ENCODE data around the gene UNC5A. TPM values are rescaled to one million over a fixed set of nuclear protein-coding genes. Genes with fewer than 3 reads are reported as not detected.

The UNC5A gene
- total RNA-seq, 1 donor from 2014 or later: 0.05 TPM

- intact Hi-C loops (cut with DNase I): no loop called here
- ATAC-seq (ENCODE audit: poor library complexity) (no peak), DNase-seq (no peak)
These were observed 12.8 kb upstream of the UNC5A start for GRCh38 chr5:176797456-176798050.

DNA sequence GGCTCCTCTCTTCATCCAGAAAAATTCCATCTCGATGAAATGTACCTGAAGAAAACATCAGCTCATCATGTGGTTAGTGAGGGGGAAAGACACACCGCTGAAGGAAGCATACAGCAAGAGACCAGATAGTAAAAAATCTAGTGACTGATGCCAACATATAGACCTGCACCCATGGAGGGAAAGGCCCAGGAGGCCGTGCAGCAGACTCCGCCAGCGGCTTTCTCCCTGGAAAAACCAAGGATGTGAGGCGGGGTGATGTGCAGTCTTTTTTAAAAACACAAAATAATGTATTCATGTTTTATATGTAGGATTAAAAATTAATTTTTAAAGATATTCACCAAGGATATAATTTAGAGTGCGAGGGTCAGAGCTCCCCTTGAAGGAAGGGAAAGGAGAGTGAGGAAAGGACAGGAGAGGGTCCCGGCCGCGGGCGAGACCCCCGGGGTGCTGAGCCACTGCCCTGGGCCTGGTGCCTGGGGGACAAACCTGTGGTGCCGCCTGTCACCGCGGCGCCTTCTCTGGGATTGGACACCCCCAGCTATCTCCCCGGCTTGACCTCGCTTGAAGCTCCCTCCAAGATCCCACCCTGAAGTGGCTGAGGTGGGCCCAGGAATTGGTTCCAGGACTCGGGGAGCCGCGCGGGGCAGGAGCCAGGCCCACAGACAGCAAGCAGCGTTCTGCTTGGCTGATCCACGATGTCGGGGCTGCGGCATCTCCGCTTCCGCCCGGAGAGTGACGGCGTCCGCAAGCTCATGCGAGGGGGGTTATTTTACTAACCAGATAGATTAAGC, 12.1 kb upstream of the UNC5A start:
- intact Hi-C loops (cut with DNase I): no loop called here
- ATAC-seq (ENCODE audit: poor library complexity): no peak
- DNase-seq: no peak

DNA sequence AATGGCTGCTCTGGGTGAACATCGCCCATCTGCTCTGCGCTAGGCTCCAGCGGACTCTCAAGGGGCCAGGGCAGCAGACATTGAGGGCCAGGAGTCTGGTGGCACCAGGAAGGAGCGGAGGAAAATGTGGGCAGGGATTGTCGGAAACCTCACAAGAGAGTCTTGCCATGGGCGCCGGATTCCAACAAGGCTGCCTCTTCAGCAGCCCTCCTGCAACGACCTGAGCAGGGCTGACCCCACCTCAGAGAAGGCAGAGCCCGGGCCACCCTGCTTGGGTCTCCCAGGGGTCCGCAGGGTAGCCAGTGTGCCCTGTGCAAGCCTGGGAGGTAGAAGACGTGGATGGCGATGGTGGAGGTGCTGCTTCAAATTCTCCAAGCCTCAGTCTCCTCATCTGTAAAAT, 11.4 kb upstream of the UNC5A start:
- ATAC-seq (ENCODE audit: poor library complexity) (no peak), DNase-seq (no peak)
- intact Hi-C loops (cut with DNase I): no loop called here

DNA sequence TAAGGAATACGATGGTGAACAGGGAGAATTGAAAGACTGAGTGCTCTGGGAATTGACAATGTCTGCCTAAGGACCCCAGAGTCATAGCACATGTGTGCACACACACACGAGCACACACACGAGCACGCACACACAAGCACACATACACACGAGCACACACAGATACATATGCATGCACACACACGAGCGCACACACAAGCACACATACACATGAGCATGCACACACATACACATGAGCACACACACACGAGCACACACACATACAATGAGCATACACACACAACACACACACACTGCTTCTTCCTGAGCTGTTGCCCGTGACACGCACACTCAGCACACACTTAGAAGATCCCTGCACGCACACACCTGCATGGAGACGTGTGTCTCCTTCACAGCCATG, 10.9 kb upstream of the UNC5A start:
- ATAC-seq (ENCODE audit: poor library complexity): no peak
- intact Hi-C loops (cut with DNase I): no loop called here
- no peak for DNase-seq

DNA sequence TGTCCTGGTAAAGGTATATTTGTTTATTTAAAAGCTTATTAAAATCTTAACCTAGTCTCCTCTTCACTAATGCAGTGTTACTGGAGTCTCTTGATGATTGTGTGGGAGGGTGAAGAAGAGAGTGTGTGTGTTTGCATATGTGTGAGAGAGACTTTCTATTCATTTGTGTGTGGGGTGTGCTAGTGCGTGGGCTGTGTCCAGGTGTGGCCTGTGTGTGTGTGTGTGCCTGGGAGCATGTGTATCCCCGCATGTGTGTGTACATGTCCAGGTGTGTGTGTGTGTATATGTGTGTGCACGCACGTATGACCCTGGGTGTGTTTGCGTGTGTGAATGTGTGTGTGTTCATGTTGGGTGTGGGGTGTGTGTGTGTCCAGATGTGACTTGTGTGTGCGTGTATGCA, 10.3 kb upstream of the UNC5A start:
- ATAC-seq (ENCODE audit: poor library complexity) (no peak), DNase-seq (no peak)
- intact Hi-C loops (cut with DNase I): no loop called here

- no peak for DNase-seq
- intact Hi-C loops (cut with DNase I): no loop called here
- no peak for ATAC-seq (ENCODE audit: poor library complexity)
These were observed 8.1 kb upstream of the UNC5A start for GRCh38 chr5:176802116-176802784.

GRCh38 chr5:176803068-176803942, 7.1 kb upstream of the UNC5A start:
- intact Hi-C loops (cut with DNase I): no loop called here
- DNase-seq (no peak), ATAC-seq (ENCODE audit: poor library complexity) (no peak)

DNA sequence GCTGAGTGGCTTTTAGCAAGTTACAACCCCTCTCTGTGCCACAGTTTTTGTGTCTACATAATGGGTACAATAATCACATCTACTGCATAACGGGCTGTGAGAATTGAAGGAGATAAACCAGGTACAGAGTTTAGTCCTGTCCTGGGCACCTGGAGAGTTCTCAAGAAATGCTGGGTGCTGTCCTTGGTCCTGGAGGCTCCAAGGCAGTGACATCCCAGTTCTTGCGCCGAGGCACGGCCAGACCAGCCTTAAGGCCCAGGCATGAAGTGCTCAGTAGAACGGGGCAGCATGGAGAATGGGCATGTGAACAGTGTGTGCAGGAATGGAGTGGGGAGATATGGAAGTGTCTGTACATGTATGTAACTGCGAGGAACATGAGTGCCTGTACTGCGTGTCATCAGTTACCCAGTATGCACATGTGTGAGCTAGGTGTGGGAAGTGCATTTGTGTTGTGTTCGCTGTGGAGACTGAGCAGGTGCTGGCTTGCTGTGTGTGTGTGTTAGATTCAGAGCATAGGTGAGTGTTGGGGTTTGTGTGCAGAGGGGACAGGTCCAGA, 6.3 kb upstream of the UNC5A start:
- DNase-seq (no peak), ATAC-seq (ENCODE audit: poor library complexity) (no peak)
- intact Hi-C loops (cut with DNase I): no loop called here

- DNase-seq (no peak), ATAC-seq (ENCODE audit: poor library complexity) (no peak)
- intact Hi-C loops (cut with DNase I): no loop called here
These were observed 4.2 kb upstream of the UNC5A start for GRCh38 chr5:176806137-176806536.

DNA sequence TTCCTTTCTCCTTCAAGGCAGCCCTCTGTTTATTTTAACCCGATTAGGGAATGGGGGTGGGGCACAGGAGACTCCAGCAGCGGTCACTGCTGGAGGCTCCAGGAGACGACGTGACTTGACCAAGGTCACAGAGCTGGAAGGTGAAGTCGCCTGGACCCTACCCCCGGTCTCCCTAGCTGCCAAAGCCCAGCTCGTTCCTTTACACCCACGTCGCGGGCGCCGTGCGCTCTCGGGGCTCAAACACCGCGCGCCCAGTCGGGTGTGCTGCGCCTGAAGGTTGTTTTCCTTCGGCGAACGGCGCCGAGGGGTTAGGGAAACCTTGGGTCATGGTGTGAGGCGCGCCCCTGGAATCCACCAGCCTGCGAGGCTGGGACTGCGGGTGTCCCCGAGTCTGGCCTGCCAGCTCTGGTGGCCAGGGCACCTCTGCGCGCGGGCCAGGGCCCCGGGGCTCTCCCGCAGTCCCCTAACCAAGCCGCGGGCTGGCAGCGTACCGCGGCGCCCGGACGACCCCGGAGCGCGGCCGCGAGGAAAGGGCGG, 747 bp upstream of the UNC5A start:
- ATAC-seq (ENCODE audit: poor library complexity): no peak
- intact Hi-C loops (cut with DNase I): loop anchor here (10.0 kb wide), 1 partner anchor 145 kb away; no protein-coding TSS in a partner anchor
- DNase-seq: no peak

DNA sequence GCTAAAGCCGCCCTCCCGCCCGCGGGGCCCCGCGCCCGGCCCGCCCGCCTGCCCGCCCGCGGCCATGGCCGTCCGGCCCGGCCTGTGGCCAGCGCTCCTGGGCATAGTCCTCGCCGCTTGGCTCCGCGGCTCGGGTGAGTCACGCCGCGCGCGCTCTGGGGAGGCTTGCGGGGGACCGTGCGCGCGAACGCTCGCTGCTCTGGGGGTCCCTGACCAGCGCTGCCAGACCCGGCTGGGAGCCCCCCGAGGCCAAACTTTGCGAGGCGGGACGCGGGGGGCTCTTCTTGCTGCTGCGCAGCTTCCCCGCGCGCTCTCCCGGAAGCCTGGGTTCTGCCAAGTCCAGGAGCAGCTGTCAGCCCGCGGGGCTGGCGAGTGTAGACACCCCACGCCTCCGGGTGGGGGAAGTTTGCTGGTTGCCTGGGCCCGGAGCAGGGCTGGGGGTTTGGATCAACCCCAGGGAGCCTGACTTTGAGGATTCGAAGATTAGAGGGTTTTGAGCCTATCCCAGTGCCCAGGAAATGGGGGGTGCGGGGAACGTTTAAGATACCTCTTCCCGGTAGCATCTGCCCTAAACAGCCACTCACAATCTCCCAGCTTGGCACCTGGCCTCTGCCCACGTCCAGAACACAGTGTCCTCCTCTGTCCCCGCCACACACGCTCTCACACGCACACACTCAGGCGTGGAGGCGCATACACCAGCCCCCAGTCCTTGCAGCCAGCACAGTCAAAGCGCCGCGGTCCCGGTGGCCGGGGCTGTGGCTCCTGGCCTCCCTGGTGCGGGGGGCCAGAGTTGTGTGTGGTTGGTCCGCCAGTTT, 535 bp downstream of the UNC5A start:
- intact Hi-C loops (cut with DNase I): loop anchor here (10.0 kb wide), 1 partner anchor 146 kb away; no protein-coding TSS in a partner anchor
- no peak for DNase-seq
- no peak for ATAC-seq (ENCODE audit: poor library complexity)

DNA sequence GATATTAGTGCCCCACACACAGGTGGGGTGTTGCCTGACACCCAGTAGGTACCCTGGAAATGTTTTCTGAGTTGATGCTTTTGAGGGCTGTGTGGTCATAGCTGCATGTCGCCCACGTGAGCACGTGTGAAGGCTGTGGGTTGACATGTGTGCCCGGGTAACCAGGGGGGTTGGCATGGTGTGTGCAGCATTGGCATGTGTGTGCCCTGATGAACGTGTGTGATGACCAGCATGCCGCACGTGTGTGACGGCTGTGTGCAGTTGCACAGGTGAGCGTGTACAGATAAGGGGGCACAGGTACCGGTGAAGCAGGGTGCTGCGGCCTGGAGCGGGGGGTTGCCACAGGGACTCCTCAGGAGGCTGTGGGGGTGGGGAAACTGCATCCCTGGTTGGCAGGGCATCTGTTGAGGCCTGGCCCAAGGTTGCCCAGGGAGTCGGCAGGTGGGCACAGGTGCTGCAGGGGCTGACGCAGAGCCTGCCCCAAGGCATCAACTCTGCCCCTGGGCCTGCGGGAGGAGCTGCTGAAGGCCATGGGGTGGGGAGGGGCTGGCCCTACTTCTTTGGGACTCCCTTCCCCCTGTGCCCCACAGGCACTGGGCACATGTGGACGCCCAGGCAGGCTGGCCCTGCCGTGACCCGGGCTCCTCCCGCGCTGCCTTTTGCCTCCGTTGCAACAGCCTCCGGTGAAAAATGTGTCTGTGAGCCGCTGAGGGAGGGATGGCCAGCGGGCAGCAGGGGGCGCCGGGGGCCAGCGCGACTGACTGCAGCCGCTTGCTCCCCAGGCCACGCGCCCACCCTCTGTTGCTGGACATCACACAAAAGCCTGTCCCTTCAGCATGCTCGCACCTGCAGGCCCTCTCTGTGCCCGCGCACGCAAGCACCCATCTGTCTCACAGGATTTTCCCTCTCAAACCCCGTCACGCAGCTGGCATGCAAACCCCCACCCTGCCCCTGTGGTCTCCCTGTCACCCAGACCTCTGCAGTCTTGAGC, 2.2 kb downstream of the UNC5A start:
- no peak for DNase-seq
- ATAC-seq (ENCODE audit: poor library complexity): no peak
- intact Hi-C loops (cut with DNase I): loop anchor here (10.0 kb wide), 1 partner anchor 148 kb away; no protein-coding TSS in a partner anchor

DNA sequence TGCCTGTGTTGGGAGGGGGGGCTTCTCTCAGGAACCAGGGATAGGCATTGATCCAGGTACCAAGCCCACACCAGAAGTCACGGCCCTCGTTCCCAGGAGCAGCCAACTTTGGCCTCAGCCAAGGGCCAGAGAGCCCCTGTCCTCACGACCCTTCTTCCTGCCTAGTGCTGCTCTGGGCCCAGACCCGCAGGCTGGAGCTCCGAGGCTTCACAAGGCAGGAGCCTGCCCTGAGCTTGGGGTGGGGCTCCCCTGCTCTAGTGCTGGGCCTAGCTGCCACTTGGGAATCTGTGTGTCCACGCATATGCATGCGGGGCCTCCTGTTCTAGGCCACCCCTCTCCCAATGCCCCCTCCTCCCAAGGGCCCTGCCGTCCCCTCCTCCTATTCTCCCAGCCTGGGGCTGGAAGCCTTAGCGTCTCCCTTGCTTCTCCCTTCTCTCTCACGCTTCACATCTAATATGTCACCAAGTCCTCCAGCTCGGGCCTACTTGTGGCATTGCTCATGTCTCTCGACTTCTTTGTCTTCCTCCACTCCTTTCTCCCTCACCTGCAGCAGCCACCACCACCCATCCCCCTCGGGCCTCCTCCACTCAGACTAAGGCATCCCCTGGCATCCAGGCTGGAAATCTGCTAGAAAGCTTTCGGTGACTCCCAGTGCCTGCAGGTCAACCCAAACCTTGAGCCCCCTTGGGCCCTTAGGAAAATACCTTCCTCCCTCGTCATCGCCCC, 3.4 kb downstream of the UNC5A start:
- intact Hi-C loops (cut with DNase I): loop anchor here (10.0 kb wide), 1 partner anchor 149 kb away; no protein-coding TSS in a partner anchor
- no peak for DNase-seq
- ATAC-seq (ENCODE audit: poor library complexity): no peak

DNA sequence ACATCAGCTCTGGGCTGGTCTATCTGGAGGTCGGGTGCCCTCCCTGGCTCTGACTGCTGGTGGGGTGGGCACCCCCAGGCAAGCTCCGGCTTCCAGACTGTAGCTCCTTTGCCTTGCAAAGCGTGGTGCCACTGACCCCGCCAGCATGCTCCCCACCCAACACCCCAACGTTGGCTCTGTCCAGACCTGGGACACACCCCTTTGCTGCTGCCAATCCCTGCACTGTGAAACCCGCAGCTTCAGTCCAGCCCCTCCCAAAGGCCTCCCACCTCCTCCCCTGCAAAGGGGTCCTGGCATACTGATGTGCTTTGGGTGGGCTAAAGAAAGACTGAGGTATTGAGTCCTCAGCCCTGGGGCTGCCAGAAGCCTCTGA, 3.9 kb downstream of the UNC5A start:
- ATAC-seq (ENCODE audit: poor library complexity) (no peak), DNase-seq (no peak)
- intact Hi-C loops (cut with DNase I): loop anchor here (10.0 kb wide), 1 partner anchor 149 kb away; no protein-coding TSS in a partner anchor

DNA sequence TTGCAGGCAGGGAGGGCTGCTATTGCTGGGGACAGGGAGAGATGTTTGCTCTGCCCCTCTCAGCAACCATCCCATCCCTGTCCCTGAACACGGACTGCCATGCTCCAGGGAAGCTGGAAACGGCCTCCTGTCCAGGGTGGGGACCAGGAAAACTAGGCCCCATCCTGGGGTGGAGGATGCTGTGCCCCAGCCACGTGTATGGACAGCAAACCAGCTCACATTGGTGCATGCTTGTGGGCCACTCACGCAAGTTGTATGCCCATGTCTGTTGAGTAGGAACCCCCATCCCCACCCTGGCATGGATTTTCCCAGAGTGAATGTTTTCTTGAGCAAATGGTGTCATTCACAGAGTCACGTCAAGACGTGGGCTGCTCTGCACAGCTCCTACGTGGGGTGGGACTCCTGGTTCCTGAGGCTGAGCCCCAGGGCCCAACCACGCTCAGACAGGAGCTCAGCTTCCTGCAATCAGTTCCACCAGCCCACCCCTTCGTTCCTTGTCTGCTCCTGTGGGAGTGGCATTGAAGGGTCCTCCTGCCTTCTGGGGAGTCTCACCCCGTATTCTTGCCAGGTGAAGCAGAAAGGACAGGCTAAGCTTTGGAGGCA, 4.6 kb downstream of the UNC5A start:
- intact Hi-C loops (cut with DNase I): loop anchor here (10.0 kb wide), 1 partner anchor 150 kb away; no protein-coding TSS in a partner anchor
- no peak for DNase-seq
- ATAC-seq (ENCODE audit: poor library complexity): no peak

Data from Right ventricle myocardium superior (tissue), 1 donor.